ENCODE results near the gene SKIDA1.

Gene SKIDA1

DNA sequence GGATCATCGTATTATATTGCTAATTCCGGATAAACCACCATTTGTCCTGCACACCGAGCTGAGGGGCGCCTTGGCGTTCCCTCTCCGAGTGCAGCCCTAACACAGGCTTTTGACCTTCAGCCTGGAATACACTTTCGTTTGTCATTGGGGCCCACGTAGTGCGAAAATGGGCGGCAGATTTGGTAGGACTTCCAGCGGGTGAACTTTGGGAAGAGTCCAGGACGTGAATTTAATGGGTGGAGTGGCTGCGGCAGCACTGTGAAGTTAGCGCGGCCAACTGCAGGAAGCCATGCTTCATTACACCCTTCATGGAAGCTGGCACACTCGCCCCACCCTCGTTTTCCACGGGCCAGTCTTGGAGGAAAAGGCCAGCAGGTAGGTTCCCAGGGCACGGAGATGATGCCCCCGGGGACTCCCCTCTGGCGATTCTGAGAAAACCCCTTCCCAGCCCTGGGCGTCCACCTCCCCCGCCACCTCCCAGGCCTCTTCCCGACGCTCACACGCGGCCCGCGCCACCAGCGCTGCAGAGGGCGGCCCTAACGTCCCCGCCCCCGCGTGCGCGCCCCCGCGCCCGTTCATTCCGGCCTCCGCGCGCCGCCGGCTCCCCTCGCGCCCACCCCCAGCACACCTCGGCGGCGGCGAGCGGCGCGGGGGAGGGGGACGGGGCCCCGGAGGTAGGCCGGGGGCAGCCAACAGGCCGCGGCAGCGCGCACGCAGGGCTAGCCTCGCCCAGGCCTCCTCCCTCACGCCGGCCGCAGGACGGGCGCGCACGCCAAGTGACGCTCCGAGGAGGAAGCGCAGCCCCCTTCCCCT, 8.2 kb upstream of the SKIDA1 start, which contains the start of gene MLLT10 (continued):
- TF ChIP-seq ZNF555 (tag by site-specific recombination; conservative IDR thresholded peaks at IDR 0.05) (no peak), ZNF626 (tag by site-specific recombination; IDR thresholded peaks at IDR 0.05) (no peak), PRDM6 (tag by site-specific recombination; IDR thresholded peaks at IDR 0.05) (no peak), ZNF416 (tag by site-specific recombination; IDR thresholded peaks at IDR 0.05) (no peak), ZNF692 (tag by site-specific recombination; IDR thresholded peaks at IDR 0.05) (peak; percentile 76), BCL11B (tag by site-specific recombination; IDR thresholded peaks at IDR 0.05; ENCODE audit: low read depth) (peak; percentile 76; the same call in 1 of the 2 replicates), ZNF843 (tag by site-specific recombination; IDR thresholded peaks at IDR 0.05) (peak; percentile 48), ZNF449 (tag by site-specific recombination; IDR thresholded peaks at IDR 0.05) (peak; percentile 97), SETDB1 (IDR thresholded peaks at IDR 0.05; ENCODE audit: insufficient read length, low read length) (no peak), ZBTB8A (tag by site-specific recombination; IDR thresholded peaks at IDR 0.05) (peak; percentile 97), SCRT1 (tag by site-specific recombination; IDR thresholded peaks at IDR 0.05; ENCODE audit: borderline replicate concordance) (no peak), ZNF140 (tag by site-specific recombination; IDR thresholded peaks at IDR 0.05) (no peak), ZNF600 (tag by site-specific recombination; IDR thresholded peaks at IDR 0.05) (peak; percentile 91), HIC1 (tag by site-specific recombination; IDR thresholded peaks at IDR 0.05) (peak; percentile 83), ZNF621 (tag by site-specific recombination; IDR thresholded peaks at IDR 0.05) (no peak), KLF8 (tag by site-specific recombination; IDR thresholded peaks at IDR 0.05) (peak; percentile 92), ZNF704 (tag by site-specific recombination; IDR thresholded peaks at IDR 0.05) (no peak), ZNF549 (tag by site-specific recombination; IDR thresholded peaks at IDR 0.05) (no peak), ZNF513 (tag by site-specific recombination; IDR thresholded peaks at IDR 0.05) (no peak), MZF1 (tag by site-specific recombination; IDR thresholded peaks at IDR 0.05; ENCODE audit: borderline replicate concordance) (peak; percentile 30; the same call in 1 of the 2 replicates), ZNF558 (tag by site-specific recombination; IDR thresholded peaks at IDR 0.05) (no peak), ZBTB20 (tag by site-specific recombination; IDR thresholded peaks at IDR 0.05) (peak; percentile 77), ZNF624 (tag by site-specific recombination; IDR thresholded peaks at IDR 0.05) (no peak), ZNF658 (tag by site-specific recombination; IDR thresholded peaks at IDR 0.05) (no peak), ZNF514 (tag by site-specific recombination; IDR thresholded peaks at IDR 0.05) (no peak), ZXDB (tag by site-specific recombination; IDR thresholded peaks at IDR 0.05) (peak; percentile 89), TCF7L2 (IDR thresholded peaks at IDR 0.05; ENCODE audit: borderline replicate concordance, low read depth, low read length) (peak; percentile 59; the same call in 1 of the 2 replicates)
- TF ChIP-seq, protein P1, sequence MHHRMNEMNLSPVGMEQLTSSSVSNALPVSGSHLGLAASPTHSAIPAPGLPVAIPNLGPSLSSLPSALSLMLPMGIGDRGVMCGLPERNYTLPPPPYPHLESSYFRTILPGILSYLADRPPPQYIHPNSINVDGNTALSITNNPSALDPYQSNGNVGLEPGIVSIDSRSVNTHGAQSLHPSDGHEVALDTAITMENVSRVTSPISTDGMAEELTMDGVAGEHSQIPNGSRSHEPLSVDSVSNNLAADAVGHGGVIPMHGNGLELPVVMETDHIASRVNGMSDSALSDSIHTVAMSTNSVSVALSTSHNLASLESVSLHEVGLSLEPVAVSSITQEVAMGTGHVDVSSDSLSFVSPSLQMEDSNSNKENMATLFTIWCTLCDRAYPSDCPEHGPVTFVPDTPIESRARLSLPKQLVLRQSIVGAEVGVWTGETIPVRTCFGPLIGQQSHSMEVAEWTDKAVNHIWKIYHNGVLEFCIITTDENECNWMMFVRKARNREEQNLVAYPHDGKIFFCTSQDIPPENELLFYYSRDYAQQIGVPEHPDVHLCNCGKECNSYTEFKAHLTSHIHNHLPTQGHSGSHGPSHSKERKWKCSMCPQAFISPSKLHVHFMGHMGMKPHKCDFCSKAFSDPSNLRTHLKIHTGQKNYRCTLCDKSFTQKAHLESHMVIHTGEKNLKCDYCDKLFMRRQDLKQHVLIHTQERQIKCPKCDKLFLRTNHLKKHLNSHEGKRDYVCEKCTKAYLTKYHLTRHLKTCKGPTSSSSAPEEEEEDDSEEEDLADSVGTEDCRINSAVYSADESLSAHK (tag by site-specific recombination; IDR thresholded peaks at IDR 0.05) = no peak; the same call in 1 of the 2 replicates
